Neuron (in vitro differentiated cells): ENCODE data around the gene ANKRD50.

Experiments used
- H2AFZ ChIP-seq: one replicate; pipeline ENCODE4 v1.6.1; 2013; ENCODE audit warnings: low read depth, mild to moderate bottlenecking, inconsistent platforms, low read length, moderate library complexity
- H3K27me3 ChIP-seq: one replicate; pipeline ENCODE4 v1.6.1; 2013; ENCODE audit warnings: low read length; ENCODE audit not compliant: insufficient read depth
- H3K36me3 ChIP-seq: one replicate; pipeline ENCODE4 v1.6.1; 2013; ENCODE audit warnings: low read length; ENCODE audit not compliant: insufficient read depth
- H3K4me1 ChIP-seq: one replicate; pipeline ENCODE4 v1.6.1; 2013; ENCODE audit warnings: low read length; ENCODE audit not compliant: insufficient read depth
- H3K4me3 ChIP-seq: 2 replicates; pipeline ENCODE4 v1.5.1; 2013; ENCODE audit warnings: mild to moderate bottlenecking, low read length, moderate library complexity
- H3K9me3 ChIP-seq: one replicate; pipeline ENCODE4 v1.6.1; 2013; ENCODE audit warnings: low read length

ANKRD50 gene

DNA sequence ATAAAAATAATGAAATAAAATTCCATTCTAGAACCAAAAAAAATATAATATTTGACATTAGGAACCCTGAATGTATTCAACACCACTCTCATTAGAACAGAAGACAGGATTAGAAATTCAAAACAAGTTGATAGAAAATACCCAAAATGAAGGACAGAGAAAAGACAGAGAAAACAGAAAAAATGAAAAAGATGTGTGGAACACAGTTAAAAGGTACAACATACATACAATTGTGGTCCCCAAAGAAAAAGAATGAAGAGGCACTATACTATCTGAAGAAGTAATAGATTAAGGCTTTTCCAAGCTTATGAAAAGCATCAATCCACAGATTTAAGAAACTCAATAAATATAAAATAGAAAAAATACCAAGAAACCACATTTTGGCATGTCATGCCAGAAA, 16.4 kb downstream of the ANKRD50 start:
- Histone ChIP-seq H3K4me3 (no peak overlapping the region), H3K36me3 (peaks cover 26% of the 10 kb centered on the region)

DNA sequence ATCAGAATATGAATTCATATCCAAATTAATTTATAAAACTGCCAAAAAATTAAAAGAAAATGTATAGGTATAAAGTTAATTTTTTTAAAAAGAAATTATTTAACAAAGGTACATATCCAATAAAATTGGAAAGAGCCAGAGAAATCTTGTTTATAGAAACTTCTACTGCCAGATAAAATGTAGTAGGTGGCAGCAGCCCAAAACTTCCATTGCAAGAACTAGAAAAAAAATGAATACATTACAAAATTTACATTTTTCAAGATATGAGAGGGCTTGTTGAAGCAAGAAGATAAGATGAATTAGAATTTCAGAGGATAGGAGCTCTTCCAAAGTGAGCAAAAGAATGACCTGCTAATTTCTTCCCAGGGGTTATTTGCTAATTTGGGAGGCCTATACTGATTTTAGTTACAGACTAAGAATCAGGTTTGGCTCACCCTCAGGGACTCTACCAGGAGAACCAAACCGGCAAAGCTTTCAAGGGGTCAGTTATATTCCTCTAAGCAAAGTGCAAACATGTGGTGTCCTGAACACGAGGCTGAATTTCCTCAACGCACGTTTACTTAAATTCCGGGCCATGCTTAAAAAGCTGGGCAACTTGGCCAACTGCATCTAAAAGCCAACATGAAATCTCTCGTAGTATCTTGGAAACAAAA, 17.5 kb downstream of the ANKRD50 start:
- H2AFZ ChIP-seq: no peak overlapping the region
- H3K27me3 ChIP-seq: no peaks in the 10 kb centered on the region
- H3K4me3 ChIP-seq: no peak overlapping the region
- peaks cover 10% of the 10 kb centered on the region for H3K9me3 ChIP-seq
- H3K36me3 ChIP-seq: peaks cover 15% of the 10 kb centered on the region
- H3K4me1 ChIP-seq: no peaks in the 10 kb centered on the region

More for the DNA sequence above, 16.4 kb downstream of the ANKRD50 start:
- no peaks in the 10 kb centered on the region for H3K4me1 ChIP-seq
- H2AFZ ChIP-seq: no peak overlapping the region
- H3K9me3 ChIP-seq: peaks cover 14% of the 10 kb centered on the region
- H3K27me3 ChIP-seq: no peaks in the 10 kb centered on the region

DNA sequence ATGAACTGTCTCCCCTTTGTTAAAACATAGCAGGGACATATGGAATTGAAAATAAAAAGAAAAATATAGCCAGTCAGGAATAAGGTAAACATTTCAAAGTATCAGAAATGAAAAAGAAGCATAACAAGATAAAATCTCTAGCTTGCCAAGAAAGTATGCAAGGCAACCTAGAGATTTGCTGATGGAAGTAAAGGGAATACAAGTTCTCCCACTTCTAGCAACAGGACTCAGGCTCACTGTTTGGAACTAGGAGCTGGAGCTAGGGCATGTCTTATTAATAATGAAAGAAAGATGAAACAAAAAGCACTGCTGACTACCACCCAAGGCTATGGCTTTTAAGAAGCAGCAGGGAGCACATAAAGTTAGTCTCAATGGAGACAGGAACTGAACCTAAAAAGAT, 18.2 kb downstream of the ANKRD50 start:
- Histone ChIP-seq H3K27me3 (no peaks in the 10 kb centered on the region), H3K4me1 (no peaks in the 10 kb centered on the region), H3K36me3 (peaks cover 16% of the 10 kb centered on the region), H2AFZ (no peak overlapping the region), H3K9me3 (peaks cover 13% of the 10 kb centered on the region), H3K4me3 (no peak overlapping the region)

DNA sequence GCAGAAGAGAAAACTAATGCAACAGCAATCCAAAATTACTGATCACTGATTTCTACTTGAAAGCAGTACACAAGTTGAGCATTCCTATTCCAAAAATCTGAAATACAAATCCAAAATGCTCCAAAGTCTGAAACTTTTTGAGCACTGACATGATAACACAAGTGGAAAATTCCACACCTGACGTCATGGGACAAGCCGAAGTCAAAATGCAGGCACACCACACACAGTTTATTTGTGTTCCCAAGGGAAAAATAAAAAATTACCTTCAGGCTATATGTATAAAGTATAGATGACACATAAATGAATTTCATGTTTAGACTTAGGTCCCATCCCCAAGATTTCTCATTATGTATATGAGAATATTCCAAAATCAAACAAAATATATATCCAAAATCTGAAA, 20.7 kb downstream of the ANKRD50 start:
- Histone ChIP-seq H3K4me3 (no peak overlapping the region), H3K27me3 (no peaks in the 10 kb centered on the region), H3K4me1 (no peaks in the 10 kb centered on the region), H3K9me3 (peaks cover 7% of the 10 kb centered on the region), H3K36me3 (peaks cover 15% of the 10 kb centered on the region), H2AFZ (no peak overlapping the region)

DNA sequence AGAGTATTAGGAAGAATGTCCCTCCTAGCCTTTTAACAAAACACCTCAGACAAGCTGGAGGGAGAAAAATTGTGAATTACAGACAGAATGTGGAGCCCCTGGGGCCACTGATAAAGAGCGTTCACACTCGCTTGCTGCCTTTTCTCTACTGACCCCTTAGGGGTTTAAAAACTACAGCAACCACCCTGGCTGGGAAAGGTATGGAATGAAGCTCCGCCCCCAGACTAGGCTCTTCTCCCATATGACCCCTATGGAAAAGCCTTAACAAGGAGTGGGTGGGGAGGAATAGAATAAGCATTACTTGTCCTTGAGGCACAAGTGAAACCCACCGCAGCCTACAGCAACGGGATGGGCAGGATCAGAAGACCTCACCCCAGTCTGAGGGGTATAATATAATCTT, 26.3 kb downstream of the ANKRD50 start:
- H3K27me3 ChIP-seq: no peaks in the 10 kb centered on the region
- H3K9me3 ChIP-seq: peaks cover 5% of the 10 kb centered on the region
- H3K4me3 ChIP-seq: no peak overlapping the region
- H3K36me3 ChIP-seq: peaks cover 9% of the 10 kb centered on the region
- H2AFZ ChIP-seq: no peak overlapping the region
- peaks cover 8% of the 10 kb centered on the region for H3K4me1 ChIP-seq

DNA sequence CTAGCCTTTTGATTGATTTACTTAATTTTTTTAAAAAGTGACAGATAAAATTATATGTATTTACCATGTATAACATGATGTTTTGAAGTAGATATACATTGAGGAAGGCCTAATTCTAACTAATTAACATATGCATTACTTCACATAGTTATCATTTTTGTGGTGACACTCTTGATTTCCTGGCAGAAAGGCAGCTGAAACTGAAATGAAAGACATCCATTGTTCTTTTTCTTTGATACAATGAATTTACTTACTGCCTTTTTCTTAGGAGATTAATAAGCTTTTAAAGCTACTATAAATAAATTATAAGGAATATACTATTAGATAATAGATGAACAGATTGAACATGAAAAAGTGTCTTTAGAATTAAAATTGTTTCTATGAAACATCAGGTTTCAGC, 26.7 kb downstream of the ANKRD50 start:
- peaks cover 9% of the 10 kb centered on the region for H3K36me3 ChIP-seq
- no peak overlapping the region for H2AFZ ChIP-seq
- H3K9me3 ChIP-seq: peaks cover 5% of the 10 kb centered on the region
- H3K4me3 ChIP-seq: no peak overlapping the region
- H3K27me3 ChIP-seq: no peaks in the 10 kb centered on the region
- H3K4me1 ChIP-seq: peaks cover 8% of the 10 kb centered on the region

DNA sequence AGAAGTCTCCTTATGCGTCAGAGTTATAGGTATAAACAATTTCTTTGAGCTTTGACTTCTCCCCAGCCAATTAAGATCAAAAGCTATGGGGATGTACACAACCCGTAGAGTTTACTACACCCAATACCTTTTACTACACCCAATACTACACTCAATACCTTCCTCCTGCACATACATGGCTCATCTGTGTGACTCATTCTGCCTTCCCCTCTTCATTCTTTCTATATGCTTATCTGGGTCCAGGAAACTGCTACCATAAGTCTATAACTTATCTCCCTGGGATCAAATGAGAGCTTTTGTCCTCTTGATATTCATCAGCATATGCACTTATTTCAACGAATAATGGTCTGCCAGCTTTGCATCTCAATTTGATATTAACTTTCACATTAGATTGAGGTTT, 28.2 kb downstream of the ANKRD50 start:
- peaks cover 2% of the 10 kb centered on the region for H3K9me3 ChIP-seq
- H3K4me3 ChIP-seq: no peak overlapping the region
- no peak overlapping the region for H2AFZ ChIP-seq
- no peaks in the 10 kb centered on the region for H3K27me3 ChIP-seq
- H3K4me1 ChIP-seq: peaks cover 8% of the 10 kb centered on the region
- peaks cover 12% of the 10 kb centered on the region for H3K36me3 ChIP-seq

DNA sequence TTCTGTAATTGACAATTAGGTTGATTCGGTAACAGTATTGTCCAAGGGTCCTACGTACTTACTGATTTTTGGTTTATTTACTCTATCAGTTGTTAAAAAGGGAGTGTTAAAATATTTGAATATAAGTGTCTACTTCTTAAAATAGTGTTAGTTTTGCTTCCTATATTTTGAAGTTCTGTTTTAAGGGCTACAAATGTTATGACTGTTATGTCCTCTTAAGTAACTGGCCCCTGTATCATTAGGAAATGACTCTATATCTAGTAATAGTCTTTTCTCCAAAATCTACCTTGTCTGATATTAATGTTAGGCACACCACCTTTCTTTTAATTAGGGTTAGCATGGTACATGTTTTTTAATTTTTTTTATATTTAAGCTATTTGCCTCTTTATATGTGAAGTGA, 30.1 kb downstream of the ANKRD50 start:
- no peaks in the 10 kb centered on the region for H3K9me3 ChIP-seq
- no peak overlapping the region for H3K4me3 ChIP-seq
- peaks cover 8% of the 10 kb centered on the region for H3K4me1 ChIP-seq
- no peaks in the 10 kb centered on the region for H3K27me3 ChIP-seq
- peaks cover 19% of the 10 kb centered on the region for H3K36me3 ChIP-seq
- H2AFZ ChIP-seq: no peak overlapping the region

DNA sequence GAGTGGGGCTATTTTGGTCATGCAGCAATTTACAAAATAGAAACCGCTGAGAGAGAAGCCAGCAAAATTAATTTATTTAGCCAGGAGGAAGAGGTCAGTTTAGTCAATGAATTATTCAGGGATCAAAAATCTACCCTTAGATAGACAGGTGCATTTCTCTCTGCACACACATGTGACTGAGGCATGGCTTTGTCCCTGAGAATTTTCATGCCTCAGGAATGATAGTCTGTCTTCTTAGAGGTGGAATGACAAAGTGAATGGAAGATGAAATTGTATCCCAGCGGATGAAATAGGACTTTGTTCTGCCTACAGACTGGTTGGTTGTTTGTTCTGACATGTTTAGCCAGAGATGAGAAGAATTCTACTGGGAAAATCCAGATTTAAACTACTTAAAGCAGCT, 46.0 kb downstream of the ANKRD50 start:
- H3K27me3 ChIP-seq: no peaks in the 10 kb centered on the region
- H3K4me3 ChIP-seq: no peak overlapping the region
- H3K36me3 ChIP-seq: peaks cover 39% of the 10 kb centered on the region
- H3K4me1 ChIP-seq: no peaks in the 10 kb centered on the region
- H2AFZ ChIP-seq: no peak overlapping the region
- H3K9me3 ChIP-seq: peaks cover 4% of the 10 kb centered on the region

DNA sequence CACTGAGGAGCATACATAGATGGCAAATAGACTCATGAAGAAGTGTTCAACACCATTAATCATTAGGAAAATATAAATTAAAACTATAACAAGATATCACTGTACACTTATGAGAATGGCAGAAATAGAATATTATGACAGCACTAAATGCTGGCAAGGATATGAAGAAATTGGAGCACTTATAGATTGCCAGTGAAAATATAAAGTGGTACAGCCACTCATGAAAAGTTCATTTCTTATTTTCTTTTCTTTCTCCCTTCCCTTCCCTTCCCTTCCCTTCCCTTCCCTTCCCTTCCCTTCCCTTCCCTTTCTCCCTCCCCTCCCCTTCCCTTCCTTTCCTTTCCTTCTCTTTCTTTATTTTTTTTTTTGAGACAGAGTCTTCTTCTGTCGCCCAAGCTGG, 53.7 kb downstream of the ANKRD50 start:
- no peaks in the 10 kb centered on the region for H3K4me1 ChIP-seq
- no peaks in the 10 kb centered on the region for H3K9me3 ChIP-seq
- no peaks in the 10 kb centered on the region for H3K36me3 ChIP-seq

DNA sequence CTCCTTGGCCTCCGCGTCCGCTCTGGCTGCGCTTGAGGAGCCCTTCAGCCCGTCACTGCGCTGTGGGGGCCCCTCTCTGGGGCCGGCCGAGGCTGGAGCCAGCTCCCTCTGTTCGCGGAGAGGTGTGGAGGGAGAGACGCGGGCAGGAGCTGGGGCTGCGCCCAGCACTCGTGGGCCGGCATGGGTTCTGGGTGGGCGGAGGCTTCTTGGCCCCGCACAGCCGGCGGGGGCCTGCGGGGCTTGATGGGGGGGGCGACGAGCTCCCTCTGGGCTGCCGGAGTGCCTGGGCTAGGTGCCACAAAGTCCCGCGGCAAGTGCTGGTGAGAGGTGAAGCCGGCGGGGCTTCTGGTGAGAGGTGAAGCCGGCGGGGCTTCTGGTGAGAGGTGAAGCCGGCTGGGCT, 61.9 kb downstream of the ANKRD50 start:
- Histone ChIP-seq H3K27me3 (no peaks in the 10 kb centered on the region), H3K4me3 (no peak overlapping the region), H3K4me1 (peaks cover 3% of the 10 kb centered on the region), H2AFZ (no peak overlapping the region), H3K36me3 (no peaks in the 10 kb centered on the region), H3K9me3 (peaks cover 1% of the 10 kb centered on the region)

More for the DNA sequence above, 53.7 kb downstream of the ANKRD50 start:
- Histone ChIP-seq H3K27me3 (no peaks in the 10 kb centered on the region), H2AFZ (no peak overlapping the region), H3K4me3 (no peak overlapping the region)

DNA sequence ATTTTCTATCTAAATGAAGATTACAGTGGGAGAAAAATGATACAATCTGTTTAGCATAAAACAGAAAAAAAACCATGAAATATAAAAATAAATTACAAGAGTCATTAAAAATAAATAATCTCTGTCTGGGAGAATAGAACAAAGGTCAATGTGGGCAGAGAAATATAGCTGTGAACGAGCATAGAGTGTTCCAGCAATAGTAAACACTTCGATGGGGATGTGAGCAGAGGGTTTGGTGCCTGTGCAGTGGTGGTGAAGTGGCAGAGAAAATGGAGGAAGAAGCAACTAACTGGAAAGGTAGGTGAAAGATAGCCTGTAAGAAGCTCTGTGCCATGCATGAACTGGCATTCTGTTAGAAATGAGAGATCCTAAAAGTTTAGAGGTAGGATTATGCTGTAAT, 64.9 kb downstream of the ANKRD50 start:
- Histone ChIP-seq H3K27me3 (no peaks in the 10 kb centered on the region), H3K36me3 (no peaks in the 10 kb centered on the region), H3K9me3 (peaks cover 1% of the 10 kb centered on the region)

DNA sequence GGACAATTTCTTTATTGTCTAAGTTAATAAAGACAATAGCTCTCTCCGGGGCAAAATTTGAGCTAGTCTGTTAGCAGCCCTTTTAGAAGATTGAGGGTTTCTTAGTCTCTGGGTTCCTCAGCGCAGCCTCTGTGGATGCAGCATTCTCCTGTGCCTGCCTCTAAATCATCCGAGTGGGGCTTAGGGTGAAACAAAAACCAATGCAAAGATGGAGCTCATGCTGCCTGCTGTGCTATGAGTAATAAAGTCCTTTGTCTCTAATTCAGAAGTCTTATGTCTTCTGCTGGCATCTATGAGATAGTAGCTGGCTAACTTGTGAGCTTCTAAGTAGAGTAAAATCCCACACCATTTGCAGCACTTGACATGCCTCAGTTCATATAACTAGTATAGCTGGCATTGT, 67.9 kb downstream of the ANKRD50 start:
- Histone ChIP-seq H3K4me3 (no peak overlapping the region), H2AFZ (peak overlapping the region; percentile 42), H3K36me3 (no peaks in the 10 kb centered on the region), H3K27me3 (no peaks in the 10 kb centered on the region), H3K9me3 (no peaks in the 10 kb centered on the region), H3K4me1 (peaks cover 14% of the 10 kb centered on the region)

More for the DNA sequence above, 64.9 kb downstream of the ANKRD50 start:
- no peak overlapping the region for H2AFZ ChIP-seq
- H3K4me1 ChIP-seq: peaks cover 14% of the 10 kb centered on the region
- H3K4me3 ChIP-seq: no peak overlapping the region

DNA sequence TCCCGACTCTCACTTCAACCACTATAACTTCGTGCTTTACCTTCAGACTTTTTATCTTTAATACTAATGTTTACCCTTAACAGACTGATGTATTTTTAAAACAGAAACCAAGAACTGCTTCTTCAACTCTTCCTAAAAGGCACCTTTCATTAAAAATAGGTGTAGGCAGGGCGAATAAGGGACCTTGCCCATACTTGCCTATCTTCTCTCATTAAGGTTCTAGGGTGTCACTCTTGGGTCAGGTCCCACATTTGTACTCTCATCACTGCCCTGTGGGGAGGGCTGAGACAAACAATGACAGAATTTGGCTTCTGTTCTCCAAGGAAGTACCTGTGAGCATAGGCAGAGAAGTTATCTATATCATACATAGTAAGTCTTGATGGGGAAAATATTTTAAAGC, 69.7 kb downstream of the ANKRD50 start:
- no peaks in the 10 kb centered on the region for H3K9me3 ChIP-seq
- H2AFZ ChIP-seq: no peak overlapping the region

More for the DNA sequence above, 69.7 kb downstream of the ANKRD50 start:
- Histone ChIP-seq H3K4me1 (peaks cover 14% of the 10 kb centered on the region), H3K27me3 (no peaks in the 10 kb centered on the region), H3K36me3 (no peaks in the 10 kb centered on the region), H3K4me3 (no peak overlapping the region)
